Body of pancreas (tissue), 4 donors: ENCODE measurements around the gene LRWD1. TPM values are rescaled to one million over a fixed set of nuclear protein-coding genes. Genes with fewer than 3 reads are reported as not detected.

Experiments
- ATAC-seq: fragments of 150-250 bp; one replicate; pipeline ENCODE4 v1.9.1; 2016
- DNase-seq, 4 donors: peaks; one replicate each; pipeline ENCODE4 v3.0.0-alpha.2; 2019
- H3K27ac ChIP-seq, 4 donors: fragments of 200-600 bp; sonication (generic); 1 replicate in 3 of 4; 2 replicates in 1 of 4; pipeline versions ENCODE4 v1.5.1 to v1.6.1; 2016 to 2019; ENCODE audit warnings: mild to moderate bottlenecking in 1 of 4, mixed read lengths in 1 of 4, moderate library complexity in 1 of 4
- H3K27me3 ChIP-seq, 2 donors: fragments of 200-600 bp; sonication (generic); one replicate each; pipeline ENCODE4 v1.6.0; 2016; ENCODE audit warnings: mild to moderate bottlenecking in 1 of 2
- H3K36me3 ChIP-seq, 2 donors: fragments of 200-600 bp; sonication (generic); replicated peaks in 1 of 2; 2 replicates each; pipeline ENCODE4 v1.5.1; 2016; ENCODE audit warnings: low read depth in 2 of 2; ENCODE audit not compliant: insufficient read depth in 1 of 2
- H3K4me1 ChIP-seq: fragments of 200-600 bp; sonication (generic); one replicate; pipeline ENCODE4 v1.6.0; 2016
- H3K4me3 ChIP-seq, 2 donors: fragments of 200-600 bp; sonication (generic); 1 replicate in 1 of 2; 2 replicates in 1 of 2; pipeline ENCODE4 v1.5.1; 2016 to 2019
- H3K9me3 ChIP-seq, 3 donors: fragments of 200-600 bp; sonication (generic); 1 replicate in 2 of 3; 2 replicates in 1 of 3; pipeline ENCODE4 v1.5.1; 2016
- CTCF ChIP-seq, 7 experiments: fragments of 450-650 bp in 4 of 7; fragments of 200-600 bp in 3 of 7; sonication (generic) in 3 of 7; IDR thresholded peaks; one replicate each; pipeline ENCODE4 v1.5.1; 2016 to 2019; ENCODE audit warnings: antibody characterized with exemption in 7 of 7
- POLR2A ChIP-seq, 3 donors: fragments of 450-650 bp; IDR thresholded peaks; one replicate each; pipeline ENCODE4 v1.6.1; 2016; ENCODE audit warnings: antibody characterized with exemption in 3 of 3, mild to moderate bottlenecking in 2 of 3
- WGBS, 2 donors: methylation state at CpG; one replicate each; pipeline ENCODE4 v1.1.5; 2017; 5-methylcytosine and 5-hydroxymethylcytosine counted together
- intact Hi-C: fragments of 100-400 bp; cut with DNase I; formaldehyde crosslinking; loops from one replicate; pipeline ENCODE4 v1.15.1; 2023
- total RNA-seq, 2 donors: library from RNA; depleted of rRNA; stranded (reverse); fragments of >200 nt; gene quantifications; one replicate each; pipeline ENCODE4 v1.1.0, GENCODE V29; 2016

Gene LRWD1
- total RNA-seq, 2 donors from 2014 or later = 13.7 to 27.4 TPM

- intact Hi-C loops = no loop called here
- 84 to 87% methylated on average over 15 to 16 of the region's 16 CpGs for WGBS, 2 donors
- no peaks in the 10 kb centered on the region for H3K9me3 ChIP-seq
- DNase-seq = peak in 1 of 4 donors; percentile 52
- TF ChIP-seq CTCF (IDR thresholded peaks at IDR 0.05) (no peak), POLR2A (IDR thresholded peaks at IDR 0.05) (no peak)
- H3K4me3 ChIP-seq = no peak overlapping the region
- peaks cover 0 to 5% of the 10 kb centered on the region in 2 donors for H3K36me3 ChIP-seq
- H3K27me3 ChIP-seq = no peaks in the 10 kb centered on the region
- H3K4me1 ChIP-seq = no peaks in the 10 kb centered on the region
- no peak for ATAC-seq
- peak overlapping the region in 2 of 4 donors; percentile 20 to 70 for H3K27ac ChIP-seq
Observed at GRCh38 chr7:102426268-102427018, 38.3 kb upstream of the LRWD1 start.

- ATAC-seq (no peak), DNase-seq (no peak)
- Histone ChIP-seq H3K4me1 (no peaks in the 10 kb centered on the region), H3K36me3 (peaks cover 0 to 3% of the 10 kb centered on the region in 2 donors), H3K9me3 (no peaks in the 10 kb centered on the region), H3K4me3 (no peak overlapping the region), H3K27ac (peak overlapping the region in 1 of 4 donors; percentile 70), H3K27me3 (no peaks in the 10 kb centered on the region)
- TF ChIP-seq POLR2A (IDR thresholded peaks at IDR 0.05) (no peak), CTCF (IDR thresholded peaks at IDR 0.05) (no peak)
- 80 to 90% methylated on average over 5 of the region's 5 CpGs for WGBS, 2 donors
- intact Hi-C loops = no loop called here
Observed at GRCh38 chr7:102427019-102427405, 37.8 kb upstream of the LRWD1 start.

- intact Hi-C loops = no loop called here
- no peaks in the 10 kb centered on the region for H3K9me3 ChIP-seq
- ATAC-seq (no peak), DNase-seq (no peak)
- peaks cover 0 to 3% of the 10 kb centered on the region in 2 donors for H3K36me3 ChIP-seq
- H3K27me3 ChIP-seq = no peaks in the 10 kb centered on the region
- H3K27ac ChIP-seq = no peak overlapping the region
- WGBS, 2 donors = 91 to 93% methylated on average over 10 of the region's 10 CpGs
- TF ChIP-seq CTCF (IDR thresholded peaks at IDR 0.05) (no peak), POLR2A (IDR thresholded peaks at IDR 0.05) (no peak)
- peaks cover 9% of the 10 kb centered on the region for H3K4me1 ChIP-seq
- H3K4me3 ChIP-seq = no peak overlapping the region
Observed at GRCh38 chr7:102429141-102429899, 35.5 kb upstream of the LRWD1 start.

GRCh38 chr7:102431617-102432298 lies 33.0 kb upstream of the LRWD1 start:
- Histone ChIP-seq H3K9me3 (no peaks in the 10 kb centered on the region), H3K27me3 (no peaks in the 10 kb centered on the region), H3K4me3 (no peak overlapping the region), H3K27ac (peak overlapping the region in 2 of 4 donors; percentile 22 to 60), H3K36me3 (no peaks in the 10 kb centered on the region), H3K4me1 (peaks cover 9% of the 10 kb centered on the region)
- 61 to 66% methylated on average over 14 to 17 of the region's 17 CpGs for WGBS, 2 donors
- DNase-seq (peak in 2 of 4 donors; percentile 24 to 27), ATAC-seq (no peak)
- intact Hi-C loops = no loop called here
- TF ChIP-seq CTCF (IDR thresholded peaks at IDR 0.05) (no peak), POLR2A (IDR thresholded peaks at IDR 0.05) (no peak)
